Measurements from ENCODE around the gene MSTO1.
"Not testable (repeated sequence)": the region's sequence is repeated elsewhere in the genome, so short reads cannot be mapped to it uniquely, and the experiment has no call there.

Gene MSTO1

GRCh38 chr1:155609515-155610256 is at the start of gene MSTO1:
TSS of gene MSTO1 (plus strand) at chr1:155610218. CDS start at chr1:155610249, 31 bp downstream.
- DNase-seq: peak; percentile 67 to 86

DNA sequence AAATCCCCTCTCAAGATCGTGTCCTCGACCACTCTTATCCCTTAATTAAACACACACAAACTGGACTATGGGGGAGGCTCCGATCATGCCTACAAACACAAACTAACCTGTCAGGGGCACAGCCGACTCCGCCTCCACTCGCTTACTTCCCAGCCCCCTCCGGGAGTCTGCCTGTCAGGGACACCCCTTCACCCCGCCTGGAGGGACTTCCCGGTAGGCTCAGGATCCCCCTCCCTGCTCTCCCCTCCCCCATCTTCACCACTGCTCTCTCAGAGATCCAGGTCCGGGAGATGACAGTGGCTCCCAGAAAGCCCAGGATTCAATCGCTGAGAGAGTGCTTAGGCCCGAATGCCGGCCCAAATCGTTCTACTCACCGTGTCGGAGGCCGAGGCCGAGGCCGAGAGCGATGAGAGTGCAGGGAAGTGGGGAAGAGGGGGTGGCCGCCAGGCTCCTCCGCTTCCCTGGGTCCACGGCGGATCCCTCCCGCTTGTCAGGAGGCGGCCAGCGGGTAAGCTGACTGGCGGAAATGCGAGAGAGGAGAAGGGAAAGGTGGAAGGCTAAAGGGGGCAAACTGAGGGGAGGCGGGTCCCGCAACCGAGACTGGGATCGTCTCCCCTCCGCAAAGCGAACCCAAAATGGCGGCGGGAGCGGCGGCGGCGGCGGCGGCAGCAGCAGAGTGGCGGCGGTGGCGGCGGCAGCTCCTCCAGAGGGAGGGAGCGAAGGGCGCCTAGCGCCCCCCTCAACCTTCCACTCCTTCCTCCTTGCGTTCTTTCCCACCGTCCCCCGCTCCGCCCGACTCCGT is 48.0 kb upstream of the MSTO1 start:
- peak in 1 of 2 experiments; percentile 12 for DNase-seq

- DNase-seq: peak; percentile 33 to 73
Measured at GRCh38 chr1:155562581-155563376, 47.2 kb upstream of the MSTO1 start, which contains the start of gene ASH1L. TSS of gene ASH1L (minus strand) at chr1:155562803. CDS start at chr1:155521519, 41,284 bp downstream.

DNA sequence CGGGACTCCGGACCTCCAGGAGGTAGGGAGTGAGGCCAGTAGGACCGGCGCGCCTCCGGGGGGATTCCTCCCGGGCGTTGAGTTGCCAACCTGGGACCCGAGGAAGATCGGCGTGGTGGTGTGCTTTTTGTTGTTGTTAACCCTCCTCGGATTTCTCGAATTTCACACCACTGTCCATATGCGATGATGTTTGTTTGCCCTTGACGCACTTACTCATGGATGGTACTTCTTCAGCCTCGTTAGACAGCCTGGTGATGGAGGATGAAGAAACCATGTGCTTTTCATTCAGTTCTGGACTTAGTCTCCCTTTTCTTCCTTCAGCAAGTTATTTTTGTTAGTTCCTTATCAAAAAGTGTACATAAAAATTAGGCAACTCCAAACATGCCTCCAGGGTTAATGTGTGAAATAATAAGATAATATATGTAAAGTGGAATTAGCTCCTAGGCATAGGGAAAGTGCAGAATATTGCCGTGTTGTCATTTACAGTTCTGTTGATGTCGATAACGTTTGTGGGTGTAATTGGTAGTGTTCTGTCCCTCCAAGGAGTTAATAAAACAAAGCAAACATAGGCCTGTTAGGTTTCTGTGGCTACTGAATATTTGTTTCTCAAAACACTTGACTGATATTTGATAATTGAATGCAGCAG is 46.5 kb upstream of the MSTO1 start:
- peak in 1 of 2 experiments; percentile 34 for DNase-seq

DNA sequence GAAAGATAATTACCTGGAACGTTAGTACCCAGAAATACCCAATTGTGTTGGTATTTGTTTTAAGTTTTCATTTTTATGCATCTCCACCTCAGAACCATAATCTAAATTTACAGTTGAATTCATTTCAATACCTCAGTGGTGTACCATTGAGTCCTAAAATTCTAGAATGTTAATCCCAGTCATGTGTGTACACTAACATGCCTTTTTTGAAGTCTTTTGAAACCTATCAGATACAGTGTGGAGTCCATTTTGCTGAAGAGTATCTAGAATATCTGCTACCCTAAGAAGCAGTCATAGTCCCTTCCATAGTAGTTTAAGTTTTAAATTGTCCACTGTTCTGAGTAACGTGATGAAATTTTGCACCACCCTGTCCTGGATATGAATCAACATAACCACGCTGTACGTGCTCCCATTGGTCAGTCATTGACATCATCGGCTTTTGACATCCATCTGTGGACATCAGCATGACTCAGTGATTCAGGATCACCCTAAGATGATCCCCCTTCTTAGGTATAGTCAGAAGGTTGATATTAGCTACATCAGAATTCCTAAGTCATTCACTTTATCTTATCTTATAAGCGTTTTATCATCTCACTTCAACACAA is 39.9 kb upstream of the MSTO1 start:
- no peak for DNase-seq

DNA sequence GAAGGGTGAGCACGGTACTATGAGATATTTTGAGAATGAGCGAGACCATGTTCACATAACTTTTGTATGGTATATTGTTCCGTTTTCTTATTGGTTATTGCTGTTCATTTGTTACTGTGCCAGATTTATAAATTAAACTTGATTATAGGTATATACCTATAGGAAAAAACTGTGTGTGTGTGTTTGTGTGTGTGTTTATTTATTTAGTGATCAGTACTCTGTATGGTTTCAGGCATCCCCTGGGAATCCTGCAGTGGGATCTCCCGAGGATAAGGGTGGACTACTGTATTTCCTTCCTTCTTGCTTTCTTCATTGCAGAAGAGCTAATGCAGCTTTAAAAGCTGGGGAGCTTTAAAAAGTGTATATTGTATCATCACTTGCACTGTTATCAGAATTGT is 39.4 kb upstream of the MSTO1 start:
- no peak for DNase-seq

DNA sequence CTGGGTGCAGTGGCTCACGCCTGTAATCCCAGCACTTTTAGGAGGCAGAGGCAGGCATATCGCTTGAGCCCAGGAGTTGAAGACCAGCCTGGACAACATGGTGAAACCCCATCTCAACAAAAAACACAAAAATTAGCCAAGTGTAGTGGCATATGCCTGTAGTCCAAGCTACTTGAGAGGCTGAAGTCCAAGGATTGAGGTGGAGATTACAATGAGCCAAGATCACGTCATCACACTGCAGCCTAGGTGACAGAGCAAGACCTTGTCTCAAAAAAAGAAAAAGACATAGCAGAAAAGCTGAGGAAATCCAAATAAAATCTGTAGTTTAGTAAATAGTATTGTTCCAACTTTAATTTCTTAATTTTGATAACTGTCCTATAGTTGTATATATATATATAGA is 35.9 kb upstream of the MSTO1 start:
- DNase-seq: no peak

GRCh38 chr1:155575608-155576007 is 34.4 kb upstream of the MSTO1 start:
- DNase-seq: not testable (repeated sequence)

GRCh38 chr1:155583846-155584245 is 26.2 kb upstream of the MSTO1 start:
- not testable (repeated sequence) for DNase-seq

GRCh38 chr1:155589282-155589681 is 20.7 kb upstream of the MSTO1 start:
- not testable (repeated sequence) for DNase-seq

- DNase-seq: not testable (repeated sequence)
Measured at GRCh38 chr1:155590516-155591247, 19.3 kb upstream of the MSTO1 start.

DNA sequence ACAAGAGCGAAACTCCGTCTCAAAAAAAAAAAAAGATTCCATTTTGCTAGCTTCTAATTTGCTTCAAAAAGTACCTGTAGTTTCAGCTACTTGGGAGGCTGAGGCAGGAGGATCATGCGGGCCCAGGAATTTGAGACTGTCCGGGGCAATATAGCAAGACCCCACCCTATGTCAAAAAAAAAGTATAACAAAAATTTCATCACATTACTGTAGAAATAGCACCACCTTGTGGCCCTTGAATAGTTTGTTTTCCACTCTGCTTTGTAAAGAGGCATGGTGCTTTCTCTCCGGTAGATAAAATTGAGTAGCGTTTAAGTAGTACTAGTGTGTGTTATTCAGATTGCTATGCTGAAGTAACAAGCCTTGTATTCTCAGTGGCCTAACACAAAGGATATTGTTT is 18.2 kb upstream of the MSTO1 start:
- DNase-seq: peak in 1 of 2 experiments; percentile 1

GRCh38 chr1:155595877-155596474 is 14.0 kb upstream of the MSTO1 start:
- DNase-seq: not testable (repeated sequence)

- no peak for DNase-seq
Measured at GRCh38 chr1:155596864-155597263, 13.2 kb upstream of the MSTO1 start.

DNA sequence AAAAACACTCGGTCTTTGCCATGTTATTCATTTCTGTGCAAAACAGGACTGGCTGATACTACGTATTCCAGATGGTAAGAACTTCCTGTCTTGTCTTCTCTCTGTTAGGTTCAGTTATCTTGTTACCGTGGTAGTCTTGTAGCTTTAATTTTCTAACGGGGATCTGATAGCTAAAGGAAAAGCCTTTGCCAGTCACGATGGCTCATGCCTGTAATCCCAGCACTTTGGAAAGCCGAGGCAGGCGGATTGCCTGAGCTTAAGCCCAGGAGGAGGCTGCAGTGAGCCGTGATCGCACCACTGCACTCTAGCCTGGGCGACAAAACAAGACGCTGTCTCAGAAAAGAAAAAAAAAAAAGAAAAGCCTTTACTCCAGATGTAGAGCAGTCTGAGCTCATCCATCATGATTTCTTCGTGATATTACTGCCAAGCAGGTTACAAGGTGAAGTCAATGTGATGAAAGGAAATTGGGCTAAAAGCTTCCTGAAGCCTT is 11.1 kb upstream of the MSTO1 start:
- DNase-seq: no peak

DNA sequence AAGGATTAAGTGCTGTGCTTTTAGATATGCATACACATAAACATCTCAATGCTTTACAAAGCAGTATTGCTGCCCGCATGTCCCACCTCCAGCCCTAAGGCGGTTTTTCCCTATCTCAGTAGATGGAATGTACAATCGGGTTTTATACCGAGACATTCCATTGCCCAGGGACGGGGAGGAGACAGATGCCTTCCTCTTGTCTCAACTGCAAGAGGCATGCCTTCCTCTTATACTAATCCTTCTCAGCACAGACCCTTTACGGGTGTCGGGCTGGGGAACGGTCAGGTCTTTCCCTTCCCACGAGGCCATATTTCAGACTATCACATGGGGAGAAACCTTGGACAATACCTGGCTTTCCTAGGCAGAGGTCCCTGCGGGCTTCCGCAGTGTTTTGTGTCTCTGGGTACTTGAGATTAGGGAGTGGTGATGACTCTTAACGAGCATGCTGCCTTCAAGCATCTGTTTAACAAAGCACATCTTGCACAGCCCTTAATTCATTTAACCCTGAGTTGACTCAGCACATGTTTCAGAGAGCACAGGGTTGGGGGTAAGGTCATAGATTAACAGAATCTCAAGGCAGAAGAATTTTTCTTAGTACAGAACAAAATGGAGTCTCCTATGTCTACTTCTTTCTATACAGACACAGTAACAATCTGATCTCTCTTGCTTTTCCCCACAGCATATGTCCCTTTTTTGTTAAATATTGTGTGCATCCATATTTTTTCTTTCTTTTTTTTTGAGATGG is 10.0 kb upstream of the MSTO1 start:
- DNase-seq: not testable (repeated sequence)

DNA sequence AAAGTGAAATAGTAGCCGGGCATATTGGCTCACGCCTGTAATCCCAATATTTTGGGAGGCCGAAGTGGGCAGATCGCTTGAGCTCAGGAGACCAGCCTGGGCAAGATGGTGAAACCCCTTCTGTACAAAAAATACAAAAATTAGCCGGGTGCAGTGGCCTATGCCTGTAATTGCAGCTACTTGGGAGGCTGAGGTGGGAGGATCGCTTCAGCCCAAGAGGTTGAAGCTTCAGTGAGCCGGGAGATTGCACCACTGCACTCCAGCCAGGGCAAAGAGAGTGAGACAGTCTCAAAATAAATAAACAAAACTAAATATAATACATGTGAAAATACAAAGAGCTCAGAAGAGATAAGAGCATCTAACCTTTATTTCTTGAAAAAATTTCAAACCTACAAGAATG is 2.3 kb upstream of the MSTO1 start:
- DNase-seq: no peak

DNA sequence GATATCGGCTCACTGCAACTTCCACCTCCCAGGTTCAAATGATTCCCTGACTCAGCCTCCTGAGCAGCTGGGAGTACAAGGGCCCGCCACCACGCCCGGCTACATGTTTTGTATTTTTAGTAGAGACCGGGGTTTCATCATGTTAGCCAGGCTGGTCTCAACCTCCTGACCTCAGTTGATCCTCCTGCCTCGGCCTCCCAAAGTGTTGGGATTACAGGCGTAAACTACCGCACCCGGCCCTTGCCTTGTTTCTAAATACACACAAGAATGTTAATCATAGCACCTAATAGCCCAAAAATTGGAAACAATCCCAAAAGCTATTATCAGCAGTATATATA is 1.2 kb upstream of the MSTO1 start:
- DNase-seq: no peak

GRCh38 chr1:155610257-155610647 is 234 bp downstream of the MSTO1 start:
- DNase-seq: not testable (repeated sequence)

DNA sequence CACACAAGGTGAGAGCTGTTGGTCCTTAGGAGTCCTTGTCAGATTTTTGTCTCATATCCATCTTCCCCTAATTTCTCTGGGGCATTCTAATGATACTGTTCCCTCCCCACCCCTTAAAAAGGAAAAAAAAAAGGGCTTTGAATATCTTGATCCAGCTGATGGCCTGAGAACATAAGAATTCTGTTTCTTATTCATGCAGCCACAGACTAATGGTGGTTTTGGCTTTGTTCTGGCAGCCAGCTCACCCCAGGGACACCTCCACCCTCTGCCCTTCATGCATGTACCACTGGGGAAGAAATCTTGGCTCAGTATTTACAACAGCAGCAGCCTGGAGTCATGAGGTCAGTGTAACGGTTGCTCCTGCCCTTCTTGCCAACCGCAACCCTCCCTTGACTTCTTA is 3.2 kb downstream of the MSTO1 start:
- not testable (repeated sequence) for DNase-seq

Data from cerebellar nuclear complex (tissue), 1 donor.